ENCODE measurements around the gene GBGT1. TPM values are rescaled to one million over a fixed set of nuclear protein-coding genes. Genes with fewer than 3 reads are reported as not detected.
"Not testable (repeated sequence)": the region's sequence is repeated elsewhere in the genome, so short reads cannot be mapped to it uniquely, and the experiment has no call there.

Gene GBGT1
- total RNA-seq (2014; rRNA removed; shearing (Covaris generic)) = not detected in 2 replicates

GRCh38 chr9:133163504-133164172, at the start of gene GBGT1:
Gene GBGT1, minus strand, starts transcription at chr9:133163914. Its CDS starts 1,502 bp downstream, at chr9:133162412.
- DNase-seq (ENCODE audit: low spot score) = no peak

- no peak for DNase-seq (ENCODE audit: low spot score)
Observed at GRCh38 chr9:133210609-133211008, 46.9 kb upstream of the GBGT1 start.

- peak; percentile 1 for DNase-seq (ENCODE audit: low spot score)
Observed at GRCh38 chr9:133210202-133210532, 46.5 kb upstream of the GBGT1 start.

GRCh38 chr9:133209327-133210201, 45.9 kb upstream of the GBGT1 start:
- not testable (repeated sequence) for DNase-seq (ENCODE audit: low spot score)

GRCh38 chr9:133208880-133209300, 45.2 kb upstream of the GBGT1 start, which contains the start of gene OBP2B:
Gene OBP2B, minus strand, starts transcription at chr9:133209250. Its CDS starts 51 bp downstream, at chr9:133209199.
- not testable (repeated sequence) for DNase-seq (ENCODE audit: low spot score)

- DNase-seq (ENCODE audit: low spot score) = peak; percentile 2
Observed at GRCh38 chr9:133208171-133208879, 44.6 kb upstream of the GBGT1 start.

- DNase-seq (ENCODE audit: low spot score) = no peak
Observed at GRCh38 chr9:133207540-133208170, 43.9 kb upstream of the GBGT1 start.

- DNase-seq (ENCODE audit: low spot score) = peak; percentile 2
Observed at GRCh38 chr9:133207021-133207531, 43.4 kb upstream of the GBGT1 start.

GRCh38 chr9:133205996-133206931, 42.5 kb upstream of the GBGT1 start:
- no peak for DNase-seq (ENCODE audit: low spot score)

GRCh38 chr9:133205481-133205887, 41.8 kb upstream of the GBGT1 start:
- DNase-seq (ENCODE audit: low spot score) = not testable (repeated sequence)

- no peak for DNase-seq (ENCODE audit: low spot score)
Observed at GRCh38 chr9:133204993-133205336, 41.3 kb upstream of the GBGT1 start.

- no peak for DNase-seq (ENCODE audit: low spot score)
Observed at GRCh38 chr9:133204335-133204992, 40.8 kb upstream of the GBGT1 start.

GRCh38 chr9:133203506-133204075, 39.9 kb upstream of the GBGT1 start:
- no peak for DNase-seq (ENCODE audit: low spot score)

GRCh38 chr9:133202688-133203453, 39.2 kb upstream of the GBGT1 start:
- DNase-seq (ENCODE audit: low spot score) = no peak

- DNase-seq (ENCODE audit: low spot score) = no peak
Observed at GRCh38 chr9:133202145-133202513, 38.4 kb upstream of the GBGT1 start.

- no peak for DNase-seq (ENCODE audit: low spot score)
Observed at GRCh38 chr9:133201424-133202144, 37.9 kb upstream of the GBGT1 start.

GRCh38 chr9:133200631-133201030, 36.9 kb upstream of the GBGT1 start:
- DNase-seq (ENCODE audit: low spot score) = no peak

- DNase-seq (ENCODE audit: low spot score) = no peak
Observed at GRCh38 chr9:133199648-133200321, 36.1 kb upstream of the GBGT1 start.

Data from H4 (cell line).